ELF-1 (cell line): Measurements from ENCODE around the gene LYST.
"Not testable (repeated sequence)": the region's sequence is repeated elsewhere in the genome, so short reads cannot be mapped to it uniquely, and the experiment has no call there.

ENCODE experiments used
- DNase-seq: peaks from one replicate; pipeline ENCODE4 v3.0.0-alpha.2; 2016; ENCODE audit warnings: low read depth, low spot score

LYST gene

DNA sequence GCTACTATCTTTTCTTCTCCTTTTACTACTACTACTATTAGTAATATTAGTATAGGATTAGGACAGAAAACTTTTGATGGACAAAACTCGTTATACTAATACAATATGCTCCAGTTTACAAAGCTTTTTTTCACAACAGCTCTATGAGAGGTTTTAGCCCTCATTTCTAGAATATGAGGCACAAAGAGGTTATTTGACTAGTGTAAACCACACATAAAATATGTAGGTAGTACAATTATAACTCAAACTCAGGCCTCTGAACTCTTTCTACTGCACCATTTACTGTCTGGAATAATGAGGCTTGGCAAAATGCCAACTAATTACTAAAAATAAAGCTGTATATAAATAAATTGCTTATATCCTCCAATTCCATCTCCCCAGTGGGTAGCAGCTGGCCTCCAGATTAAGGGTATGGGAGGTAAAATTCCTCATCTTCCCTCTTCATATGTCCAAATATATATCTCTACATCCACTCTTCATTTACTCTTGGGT is 99.9 kb downstream of the LYST start:
- no peak for DNase-seq

DNA sequence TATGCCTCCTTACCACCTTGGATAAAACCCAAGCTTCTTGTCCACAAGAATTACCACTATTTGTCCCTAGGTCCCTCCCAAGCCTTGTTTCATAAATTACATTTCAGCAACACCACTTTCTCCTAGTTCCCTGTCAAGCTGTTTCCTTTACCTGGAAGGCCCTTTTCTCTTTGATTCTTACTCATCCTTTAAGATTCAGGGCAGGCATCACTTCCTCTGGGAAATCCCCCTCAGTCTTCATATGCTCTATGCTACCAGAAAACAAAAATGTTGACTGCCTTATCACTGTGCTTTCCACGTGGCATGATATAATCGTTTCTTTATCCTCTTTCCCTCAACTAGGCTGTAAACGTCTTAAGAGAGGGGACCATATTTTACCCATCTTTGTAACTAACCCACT is 102.7 kb downstream of the LYST start:
- DNase-seq = no peak

DNA sequence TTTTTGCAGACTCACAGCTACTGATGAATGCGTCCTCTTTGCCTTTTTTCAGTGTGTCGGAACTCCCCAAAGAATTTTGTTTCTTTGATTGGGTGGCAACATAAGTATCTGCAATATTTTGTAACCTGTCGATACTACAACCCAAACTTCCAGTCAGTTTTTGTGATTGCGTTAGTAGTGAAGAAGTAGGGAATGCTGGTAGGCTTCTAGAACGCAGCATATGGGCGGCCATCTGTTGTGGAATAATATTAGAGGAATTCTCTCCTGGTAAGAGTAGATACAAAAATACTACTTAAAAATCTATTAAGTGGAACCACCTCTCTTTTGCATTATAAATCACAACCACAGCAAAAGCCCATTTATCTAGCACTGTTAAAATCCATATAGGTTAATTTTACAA is 107.4 kb downstream of the LYST start:
- no peak for DNase-seq

DNA sequence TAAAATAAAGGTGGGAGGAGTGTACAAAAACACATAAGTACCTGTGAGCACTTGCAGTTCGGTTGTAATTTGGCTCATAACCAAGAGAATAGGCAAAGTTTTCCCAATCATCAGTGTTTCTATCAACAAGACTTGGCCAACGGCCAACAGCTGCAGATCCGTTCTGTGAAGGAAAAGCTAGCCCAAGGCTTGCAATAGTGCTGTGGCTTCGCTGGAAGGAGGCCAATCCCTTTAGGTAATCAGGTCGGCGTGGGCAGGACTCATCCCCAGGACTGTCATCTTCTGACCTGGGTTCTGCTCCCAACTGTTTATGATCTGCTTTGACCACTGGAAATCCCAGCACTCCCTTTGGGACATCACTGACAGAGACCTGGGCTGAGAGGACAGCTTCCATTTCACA is 107.8 kb downstream of the LYST start:
- no peak for DNase-seq

DNA sequence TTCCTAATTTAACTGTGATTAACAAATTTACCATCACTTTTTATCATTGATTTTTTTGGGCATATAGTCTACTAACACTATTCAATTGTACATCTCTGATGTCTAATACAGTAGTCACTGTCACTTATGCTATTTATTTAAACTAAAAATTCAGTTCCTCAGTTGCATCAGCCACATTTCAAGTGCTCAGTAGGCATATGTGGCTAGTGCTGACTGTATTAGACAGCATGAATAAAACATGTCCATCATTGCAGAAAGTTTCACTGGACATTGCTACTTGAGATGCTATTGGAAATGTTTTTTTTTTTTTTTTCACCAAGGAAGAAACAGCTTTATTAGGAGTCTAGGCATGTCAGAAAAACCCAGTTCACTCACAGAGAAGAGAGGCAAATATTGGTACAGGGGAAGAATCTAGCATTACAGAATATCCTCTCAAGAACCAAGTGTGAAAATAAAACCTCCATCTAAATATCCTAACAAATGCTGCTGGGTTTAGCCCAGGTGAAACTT is 109.1 kb downstream of the LYST start:
- no peak for DNase-seq

DNA sequence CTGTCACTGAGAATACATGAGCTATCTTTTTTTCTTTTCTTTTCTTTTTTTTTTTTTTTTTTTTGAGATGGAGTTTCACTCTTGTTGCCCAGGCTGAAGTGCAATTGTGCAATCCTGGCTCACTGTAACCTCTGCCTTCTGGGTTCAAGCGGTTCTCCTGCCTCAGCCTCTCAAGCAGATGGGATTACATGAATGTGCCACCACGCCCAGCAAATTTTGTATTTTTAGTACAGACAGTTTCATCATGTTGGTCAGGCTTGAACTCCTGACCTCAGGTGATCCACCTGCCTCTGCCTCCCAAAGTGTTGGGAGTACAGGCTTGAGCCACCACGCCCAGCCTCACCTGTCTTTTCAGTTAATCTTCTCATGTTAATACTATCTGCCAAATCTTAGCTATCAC is 112.5 kb downstream of the LYST start:
- not testable (repeated sequence) for DNase-seq

DNA sequence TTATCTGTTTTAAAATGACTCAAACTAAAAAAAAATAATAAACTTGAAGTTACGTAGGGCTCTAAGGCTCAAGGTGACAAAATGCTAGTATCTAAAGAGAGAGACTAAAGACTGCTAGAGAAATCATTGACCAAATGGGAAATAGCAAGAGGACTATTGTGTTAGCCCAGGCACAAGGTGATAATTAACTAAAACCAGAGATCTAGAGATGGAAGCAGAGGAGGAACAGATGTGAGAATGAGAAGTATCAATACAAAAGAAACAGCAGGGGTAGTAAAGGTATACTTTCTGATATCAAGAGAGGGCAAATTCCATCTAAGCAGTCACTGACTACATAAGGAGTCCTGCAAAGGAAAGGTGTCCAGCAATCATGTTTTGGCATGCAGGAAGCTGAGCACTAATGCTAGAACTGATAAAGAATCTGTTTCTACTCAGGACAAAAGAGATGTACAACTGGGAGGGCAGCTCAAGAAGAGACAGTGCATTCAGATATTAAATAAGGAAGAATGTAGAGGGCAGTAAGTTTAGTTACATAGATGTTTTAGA is 116.9 kb downstream of the LYST start:
- DNase-seq = no peak

DNA sequence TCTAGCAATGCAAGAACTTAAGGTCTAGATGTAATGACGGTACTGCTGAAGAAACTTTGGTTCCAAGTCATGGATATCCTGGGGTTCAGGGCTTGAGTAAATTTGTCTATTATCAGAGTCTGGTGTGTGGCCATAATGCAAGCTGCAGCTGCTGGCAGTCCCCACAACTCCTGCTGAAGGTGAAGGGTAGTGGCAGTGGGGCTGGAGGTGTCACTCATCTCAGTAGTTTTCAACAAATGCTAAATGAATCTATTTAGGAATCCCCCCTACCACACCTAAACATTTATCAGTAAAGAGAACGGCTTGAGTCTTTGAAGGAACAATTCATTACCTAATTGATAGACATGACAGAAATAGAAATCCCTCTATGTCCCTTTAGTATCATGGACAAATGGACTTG is 118.0 kb downstream of the LYST start:
- no peak for DNase-seq

DNA sequence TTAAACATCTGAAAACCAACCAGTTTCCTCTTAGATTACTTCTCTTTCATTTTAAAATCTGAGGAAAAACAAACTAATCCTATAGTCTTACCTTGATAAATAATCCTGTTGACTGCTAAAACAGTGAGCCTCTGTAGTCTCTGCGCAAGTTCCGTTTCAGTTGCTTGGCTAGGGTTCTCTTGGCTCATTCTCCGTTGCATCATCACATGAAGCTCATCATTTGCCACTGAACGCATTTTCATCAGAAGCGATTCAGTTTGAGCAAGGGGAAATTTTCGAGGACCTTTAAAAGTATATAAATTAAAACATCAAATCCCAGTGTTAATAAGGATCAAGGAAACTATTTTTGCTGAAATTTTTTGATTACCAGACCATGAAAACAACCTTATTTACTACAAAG is 120.5 kb downstream of the LYST start:
- no peak for DNase-seq

DNA sequence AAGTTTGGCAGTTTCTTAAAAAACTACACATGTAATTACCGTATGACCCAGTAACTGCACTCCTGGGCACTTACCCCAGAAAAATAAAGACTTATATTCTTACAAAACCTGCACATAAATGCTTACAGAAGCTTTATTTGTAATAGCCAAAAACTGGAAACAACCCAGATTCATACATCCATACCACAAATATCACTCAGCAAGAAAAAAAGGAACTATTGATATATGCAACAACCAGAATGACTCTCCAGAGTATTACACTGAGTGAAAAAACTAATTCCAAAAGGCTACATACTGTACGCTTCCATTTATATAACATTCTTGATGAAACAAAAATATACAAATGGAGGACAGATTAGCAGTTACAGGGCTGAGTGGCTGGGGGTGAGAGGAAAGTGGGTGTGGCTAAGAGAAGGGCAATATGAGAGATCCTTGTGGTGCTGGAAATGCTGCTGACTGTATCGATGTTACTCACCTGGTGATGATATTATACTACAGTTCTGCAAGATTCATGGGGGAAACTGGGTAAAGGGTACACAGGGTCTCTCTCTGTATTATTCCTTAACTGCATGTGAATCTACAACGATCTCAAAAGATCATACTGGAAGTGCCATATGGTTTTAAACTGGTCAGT is 121.1 kb downstream of the LYST start:
- no peak for DNase-seq

DNA sequence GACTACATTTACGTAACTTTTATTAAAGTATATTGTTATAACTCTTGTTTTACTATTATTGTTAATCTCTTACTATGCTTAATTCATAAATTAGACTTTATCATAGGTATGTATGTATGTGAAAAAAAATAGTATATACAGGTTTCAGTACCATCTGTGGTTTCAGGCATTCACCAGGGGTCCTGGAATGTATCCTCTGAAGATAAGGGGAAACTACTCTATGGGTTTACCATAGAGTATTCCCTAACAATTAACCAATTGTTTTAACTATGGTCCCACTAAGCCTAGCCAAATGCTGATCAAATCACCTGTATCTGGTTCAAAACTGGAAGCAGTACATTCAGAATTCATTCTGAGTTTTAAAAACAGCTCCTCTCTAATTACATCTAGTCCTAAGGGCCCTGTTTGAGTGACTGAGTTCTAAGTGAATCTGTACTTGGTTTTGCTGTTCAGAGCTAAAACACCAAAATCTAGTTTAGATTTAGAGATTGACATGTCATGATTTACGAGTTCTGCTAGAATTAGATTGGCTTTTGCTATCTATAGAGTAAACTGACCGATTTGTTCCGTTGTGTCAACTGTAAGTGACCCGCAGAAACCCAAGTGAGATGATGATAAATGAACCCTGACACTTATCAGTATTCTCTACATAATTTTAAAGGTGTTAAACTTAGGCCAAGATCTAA is 123.6 kb downstream of the LYST start:
- DNase-seq = no peak

DNA sequence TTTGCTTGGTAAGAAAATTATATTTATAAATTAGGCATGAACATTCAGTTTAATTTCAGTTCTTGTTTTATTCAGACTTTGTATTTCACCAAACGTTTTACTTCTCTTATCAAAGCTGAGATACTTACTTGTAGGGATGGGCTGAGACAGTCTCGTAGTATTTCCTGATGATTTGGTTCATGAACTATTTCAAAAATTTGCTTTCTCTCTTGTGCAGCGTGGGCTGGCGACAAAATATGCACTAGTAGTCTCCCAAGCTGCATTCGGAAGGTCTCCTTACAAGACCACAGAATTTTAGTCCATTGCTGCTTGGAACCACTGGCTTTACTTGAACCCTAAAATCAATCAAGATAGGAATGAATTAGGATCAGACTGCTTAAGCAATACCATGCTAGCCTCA is 125.4 kb downstream of the LYST start:
- no peak for DNase-seq

DNA sequence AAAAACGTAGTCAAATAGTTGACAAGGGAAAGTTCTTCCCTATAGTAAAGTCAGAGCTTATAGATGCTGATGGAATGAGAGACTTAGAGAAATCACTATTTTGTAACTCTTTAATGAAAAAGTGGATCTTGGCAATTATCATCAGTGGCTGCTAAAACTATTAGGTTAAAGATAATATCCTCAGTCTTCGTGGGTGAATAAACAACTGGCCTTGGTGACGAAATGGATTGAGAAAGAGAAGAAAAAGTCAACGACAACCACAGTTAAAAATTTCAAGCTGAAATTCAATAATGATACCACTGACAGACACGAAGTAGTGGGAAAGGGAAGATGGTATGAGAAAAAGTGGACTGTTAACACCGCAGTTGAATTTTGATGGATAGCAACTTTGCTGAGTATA is 127.1 kb downstream of the LYST start:
- DNase-seq = no peak

DNA sequence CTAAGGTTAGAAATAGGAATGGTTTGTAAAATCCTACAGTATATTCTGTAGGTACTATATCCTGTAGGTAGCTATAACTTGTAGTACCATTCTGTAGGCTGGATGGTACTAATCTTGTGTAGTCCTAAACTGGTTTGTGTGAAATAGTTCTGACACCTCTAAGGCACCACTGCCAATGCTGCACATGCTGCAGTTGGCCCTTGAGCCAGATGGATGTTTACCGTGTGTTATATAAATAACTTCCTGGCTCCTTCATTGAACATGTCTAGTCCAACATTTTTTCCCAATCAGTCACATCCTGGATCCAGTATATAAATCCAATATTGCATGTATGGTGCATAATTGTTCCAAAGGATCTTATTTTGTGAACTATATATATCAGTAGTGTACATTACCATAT is 127.6 kb downstream of the LYST start:
- no peak for DNase-seq

DNA sequence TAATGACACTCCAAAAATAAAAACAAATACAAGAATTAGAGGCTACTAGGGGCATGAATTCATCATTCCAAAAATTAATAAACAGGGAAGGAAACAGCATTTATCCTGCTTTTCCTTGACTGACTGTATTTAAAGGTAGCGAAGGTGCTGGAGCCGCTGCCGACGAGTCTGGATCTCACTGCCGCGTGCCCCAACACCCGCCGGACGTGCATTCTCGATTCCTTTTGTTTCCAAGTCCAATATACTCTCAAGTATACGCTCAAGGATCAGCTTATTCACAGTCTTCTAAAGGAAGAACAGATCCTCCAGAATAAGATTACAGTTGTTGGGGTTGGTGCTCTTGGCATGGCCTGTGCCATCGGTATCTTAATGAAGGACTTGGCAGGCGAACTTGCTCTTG is 129.0 kb downstream of the LYST start:
- no peak for DNase-seq

DNA sequence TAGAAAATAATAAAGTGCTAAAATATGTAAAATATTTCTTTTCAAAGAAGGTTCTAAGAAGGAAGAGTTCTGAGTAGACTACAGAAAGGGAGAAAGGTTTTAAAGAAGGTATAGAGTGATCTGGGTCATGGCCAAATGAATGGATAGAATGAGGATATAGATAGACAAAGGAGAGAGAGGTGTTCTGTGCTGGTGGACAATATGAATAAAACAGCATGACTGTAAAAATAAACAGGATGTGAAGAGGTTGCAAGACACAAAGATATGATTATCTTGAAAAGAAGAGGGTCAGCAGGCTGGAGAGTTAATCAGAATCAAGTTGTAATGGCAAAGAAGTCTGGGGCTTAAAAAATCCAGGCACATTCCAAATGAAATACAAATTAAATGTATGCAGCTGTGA is 130.4 kb downstream of the LYST start:
- DNase-seq = no peak

DNA sequence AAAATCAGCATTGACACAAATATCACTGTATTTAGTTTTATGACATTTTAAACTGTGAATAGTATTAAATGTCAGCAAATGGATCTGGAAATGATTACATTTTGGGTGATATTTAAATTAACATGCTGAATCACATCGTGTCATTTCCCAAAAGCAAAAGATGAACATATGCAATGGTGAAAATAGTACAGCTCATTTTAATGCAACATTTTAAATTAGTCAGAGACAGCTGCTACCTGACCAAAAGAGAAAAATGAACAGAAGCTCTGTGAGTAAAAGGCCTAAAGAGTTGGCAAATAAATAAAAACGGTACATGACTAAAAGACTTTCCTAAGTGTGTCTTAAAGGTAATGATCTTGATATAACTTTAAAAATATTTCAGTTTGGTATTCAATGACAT is 131.1 kb downstream of the LYST start:
- DNase-seq = no peak

DNA sequence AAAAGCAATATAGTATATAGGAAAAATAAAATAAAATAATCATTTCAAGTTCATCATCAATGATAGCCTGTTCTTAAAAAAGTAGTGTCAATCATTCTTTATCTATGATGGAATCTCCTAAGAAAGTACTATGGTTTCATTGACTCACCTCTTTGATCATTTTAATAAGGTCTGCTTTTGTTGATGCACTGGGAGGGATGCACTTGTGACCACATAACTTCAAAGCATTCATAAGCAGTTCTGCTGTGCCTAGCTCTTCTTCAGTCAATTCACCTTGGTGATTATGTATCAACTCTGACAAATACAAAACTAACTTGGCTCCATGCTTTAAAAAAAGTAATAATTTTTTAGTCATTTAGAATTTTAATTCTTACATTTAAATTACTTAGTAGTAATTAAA is 132.4 kb downstream of the LYST start:
- no peak for DNase-seq

DNA sequence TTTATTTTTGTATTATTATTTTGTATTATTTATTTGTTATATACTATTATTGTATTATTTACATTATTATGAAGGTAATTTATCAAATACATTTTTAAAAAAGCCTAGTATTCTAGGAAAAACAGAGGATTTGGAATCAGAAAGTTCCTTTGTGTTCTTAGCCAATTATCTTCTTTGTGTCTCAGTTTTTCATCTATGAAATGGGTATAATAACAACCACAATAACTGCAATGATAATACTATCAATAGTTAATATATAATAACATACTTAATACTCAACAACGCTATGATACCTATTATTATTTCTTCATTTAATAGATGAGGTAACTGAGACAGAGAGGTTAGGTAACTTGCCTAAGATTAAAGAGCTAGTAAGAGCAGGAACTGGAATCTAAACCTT is 136.7 kb downstream of the LYST start:
- no peak for DNase-seq

DNA sequence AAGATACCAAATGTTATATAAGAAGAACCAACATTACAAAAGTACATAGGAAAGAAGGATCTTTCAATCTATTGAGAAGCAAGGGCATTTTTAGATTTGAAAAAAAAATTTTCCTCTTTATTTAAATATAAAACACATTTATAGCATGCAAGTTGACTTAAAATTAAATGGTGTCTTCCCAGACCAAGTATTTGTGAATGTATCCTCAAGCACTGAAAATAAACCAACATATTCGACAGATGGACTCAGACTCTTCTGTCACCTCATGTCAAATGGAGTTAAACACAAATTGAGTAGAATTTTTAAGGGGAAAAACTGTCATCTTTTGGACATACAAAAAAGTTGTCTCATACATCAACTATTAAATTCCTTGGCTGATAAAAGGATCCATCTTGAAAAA is 140.1 kb downstream of the LYST start:
- no peak for DNase-seq

DNA sequence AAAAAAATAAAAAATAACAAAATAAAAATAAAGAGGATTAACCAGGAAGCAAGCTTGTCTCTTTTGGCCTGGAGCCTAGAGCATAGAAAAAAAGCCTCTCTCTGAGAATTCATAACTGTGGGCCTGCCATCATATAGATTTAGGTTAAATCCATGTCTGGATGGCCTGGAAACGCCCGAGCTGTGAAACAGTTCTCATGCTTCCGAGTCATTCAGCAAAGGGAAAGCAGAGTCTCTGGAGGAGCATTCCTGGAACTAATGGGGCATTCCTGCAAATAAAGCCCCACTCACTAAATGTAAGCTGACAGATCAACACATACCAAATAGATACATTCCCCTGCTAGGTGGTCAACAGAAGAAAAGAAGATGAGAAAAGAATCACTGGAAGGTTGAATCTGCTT is 141.3 kb downstream of the LYST start:
- DNase-seq = peak; percentile 14

DNA sequence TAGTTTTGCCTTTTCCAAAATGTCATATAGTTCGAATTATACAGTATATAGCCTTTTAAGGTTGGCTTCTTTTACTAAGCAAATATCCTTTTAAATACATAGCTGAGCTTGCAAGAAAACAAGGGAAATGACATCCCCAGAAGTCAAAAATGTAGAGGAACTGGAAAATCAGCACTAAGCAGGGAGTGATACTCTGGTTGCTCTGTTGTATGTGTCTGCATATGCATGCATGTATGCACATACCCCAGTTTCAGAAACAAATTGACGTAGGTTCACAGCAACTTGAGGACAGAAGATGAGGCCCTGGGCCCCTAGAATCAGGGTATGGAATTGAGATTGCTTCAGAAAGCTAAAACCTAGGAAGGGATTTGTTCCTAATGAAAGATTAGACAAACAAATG is 142.0 kb downstream of the LYST start:
- DNase-seq = no peak

DNA sequence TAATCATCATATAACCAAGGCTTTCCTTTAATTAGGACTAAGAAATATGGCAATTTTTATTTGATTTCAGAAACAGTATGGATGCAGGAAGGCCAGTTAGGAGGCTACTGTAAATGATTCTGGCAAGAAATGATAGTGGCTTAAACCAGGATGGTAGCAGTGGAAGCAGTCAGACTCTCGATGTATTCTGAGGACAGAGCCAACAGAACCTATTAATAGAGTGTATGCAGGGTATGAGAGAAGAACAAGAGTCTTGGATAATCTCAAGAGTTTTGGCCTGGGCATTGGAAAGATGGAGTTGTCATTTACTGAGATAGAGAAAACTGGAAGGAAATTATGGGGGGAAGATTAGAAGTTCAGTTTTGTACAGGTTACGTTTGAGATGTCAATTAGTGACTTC is 143.8 kb downstream of the LYST start:
- no peak for DNase-seq
